MG63 (cell line): ENCODE results near the gene SYCP2. TPM values are rescaled to one million over a fixed set of nuclear protein-coding genes. Genes with fewer than 3 reads are reported as not detected.

Source experiments
- DNase-seq: peaks from one replicate; pipeline ENCODE4 v3.0.0-alpha.2; 2020
- H3K27me3 ChIP-seq: fragments of 250-450 bp; sonication (Bioruptor Pico); 2 replicates; pipeline ENCODE4 v1.5.1; 2020; ENCODE audit warnings: mild to moderate bottlenecking, moderate library complexity
- H3K36me3 ChIP-seq: fragments of 250-450 bp; sonication (Bioruptor Pico); 2 replicates; pipeline ENCODE4 v1.5.1; 2020; ENCODE audit warnings: mild to moderate bottlenecking, moderate library complexity
- H3K4me3 ChIP-seq: fragments of 250-450 bp; sonication (Bioruptor Pico); 2 replicates; pipeline ENCODE4 v1.5.1; 2020; ENCODE audit warnings: mild to moderate bottlenecking, moderate library complexity
- H3K9me3 ChIP-seq: fragments of 250-450 bp; sonication (Bioruptor Pico); 2 replicates; pipeline ENCODE4 v1.5.1; 2020; ENCODE audit warnings: mild to moderate bottlenecking, moderate library complexity
- total RNA-seq: library from RNA; depleted of rRNA; stranded (reverse); fragments of >200 nt; shearing (Covaris generic); gene quantifications from 2 replicates; pipeline ENCODE4 v1.2.3, GENCODE V29; 2014; ENCODE audit warnings: low replicate concordance

SYCP2 gene
- total RNA-seq, 1 experiment from 2014 or later: 0.16 TPM

GRCh38 chr20:59824711-59825562 lies 108.5 kb downstream of the SYCP2 start:
- H3K36me3 ChIP-seq: no peaks in the 10 kb centered on the region
- no peak for DNase-seq
- H3K4me3 ChIP-seq: no peak overlapping the region
- no peaks in the 10 kb centered on the region for H3K27me3 ChIP-seq
- H3K9me3 ChIP-seq: no peaks in the 10 kb centered on the region

- no peak for DNase-seq
- H3K36me3 ChIP-seq: no peaks in the 10 kb centered on the region
- H3K27me3 ChIP-seq: no peaks in the 10 kb centered on the region
- H3K4me3 ChIP-seq: no peak overlapping the region
- H3K9me3 ChIP-seq: no peaks in the 10 kb centered on the region
These were observed 109.8 kb downstream of the SYCP2 start for GRCh38 chr20:59823491-59824259.

DNA sequence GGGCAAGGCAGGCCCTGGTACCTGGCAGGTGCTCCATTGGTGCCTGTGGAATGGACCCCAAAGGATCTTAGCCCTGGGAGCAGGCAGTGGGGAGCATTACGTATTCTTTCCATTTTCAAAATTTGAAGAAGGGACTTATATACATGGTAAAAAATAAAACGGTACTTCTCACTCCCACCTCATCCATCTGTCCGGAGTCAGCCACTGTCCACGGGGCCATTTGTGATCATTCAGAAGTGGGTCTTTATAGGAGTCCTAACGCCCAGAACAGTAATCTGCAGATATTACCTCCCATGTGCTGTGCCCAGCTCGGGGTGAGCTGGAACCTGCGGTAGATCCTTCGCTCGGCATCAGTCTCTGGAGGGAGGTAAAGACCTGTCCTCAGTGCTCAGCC lies 110.4 kb downstream of the SYCP2 start:
- no peak for DNase-seq
- Histone ChIP-seq H3K36me3 (no peaks in the 10 kb centered on the region), H3K27me3 (no peaks in the 10 kb centered on the region)

GRCh38 chr20:59822291-59823029 lies 111.0 kb downstream of the SYCP2 start:
- DNase-seq: no peak
- H3K4me3 ChIP-seq: no peak overlapping the region
- no peaks in the 10 kb centered on the region for H3K27me3 ChIP-seq
- no peaks in the 10 kb centered on the region for H3K9me3 ChIP-seq
- H3K36me3 ChIP-seq: no peaks in the 10 kb centered on the region

More for the DNA sequence above, 110.4 kb downstream of the SYCP2 start:
- Histone ChIP-seq H3K4me3 (no peak overlapping the region), H3K9me3 (no peaks in the 10 kb centered on the region)

GRCh38 chr20:59821788-59822187 lies 111.6 kb downstream of the SYCP2 start:
- H3K4me3 ChIP-seq: no peak overlapping the region
- no peaks in the 10 kb centered on the region for H3K9me3 ChIP-seq
- no peak for DNase-seq
- H3K27me3 ChIP-seq: no peaks in the 10 kb centered on the region
- H3K36me3 ChIP-seq: no peaks in the 10 kb centered on the region

DNA sequence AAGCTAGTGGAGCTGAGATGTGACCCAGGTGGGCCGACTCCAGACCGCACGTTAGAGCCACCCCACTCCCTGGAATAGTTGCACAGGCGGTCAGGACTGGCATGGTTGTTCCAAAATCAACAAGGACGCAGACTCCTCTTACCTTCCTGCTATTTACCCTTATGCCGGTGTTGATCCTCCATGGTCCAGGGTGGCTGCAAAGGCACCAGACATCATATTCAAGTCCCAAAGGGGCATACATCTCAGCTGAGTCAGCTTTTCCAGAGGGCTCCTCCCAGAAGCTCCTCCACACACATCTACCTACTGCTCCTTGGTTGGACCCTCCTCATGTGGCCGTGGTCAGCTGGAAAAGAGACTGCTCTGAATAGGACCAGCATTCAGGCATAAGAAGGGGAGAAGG lies 112.2 kb downstream of the SYCP2 start:
- Histone ChIP-seq H3K4me3 (no peak overlapping the region), H3K36me3 (no peaks in the 10 kb centered on the region), H3K27me3 (no peaks in the 10 kb centered on the region), H3K9me3 (no peaks in the 10 kb centered on the region)
- no peak for DNase-seq

DNA sequence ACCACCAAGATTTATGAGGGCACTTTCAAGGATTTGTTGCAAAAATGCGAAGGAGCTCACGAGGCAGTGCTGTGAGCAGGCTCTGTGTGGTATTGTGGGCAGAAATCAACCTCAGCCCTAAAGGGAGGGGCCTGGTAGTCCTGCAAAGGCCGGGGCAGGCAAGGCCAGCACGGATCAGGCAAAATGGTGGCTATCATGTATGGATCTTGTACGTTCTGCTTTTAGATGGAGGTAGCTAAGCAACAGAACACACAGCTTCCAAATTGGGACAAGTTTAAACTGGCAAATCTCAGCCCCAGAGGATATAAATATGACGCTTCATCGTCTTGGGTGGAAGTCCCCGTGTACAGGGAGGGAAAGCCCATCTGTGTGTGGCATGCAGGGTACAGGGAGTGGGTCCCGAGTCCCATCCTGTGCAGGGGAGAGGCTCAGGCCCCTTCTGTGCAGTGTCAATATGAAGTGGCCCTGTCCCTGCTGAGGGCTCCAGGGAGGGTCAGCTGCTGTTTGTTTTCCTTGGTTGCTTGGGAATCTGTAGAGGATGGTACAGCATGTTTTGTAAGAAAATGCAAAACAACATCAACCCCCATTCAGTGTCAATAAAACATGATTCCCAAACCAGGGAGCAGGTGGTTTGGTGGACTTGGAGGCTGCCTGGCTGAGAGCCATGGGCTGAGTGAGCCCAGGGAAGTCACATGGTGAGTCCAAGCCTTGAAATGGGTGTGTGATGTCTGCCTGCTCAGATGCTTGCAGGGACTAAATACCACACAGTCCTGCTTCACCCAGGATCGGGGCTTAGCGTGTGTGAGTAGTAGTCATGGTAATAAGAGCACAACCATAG lies 113.0 kb downstream of the SYCP2 start:
- no peaks in the 10 kb centered on the region for H3K9me3 ChIP-seq
- DNase-seq: no peak

DNA sequence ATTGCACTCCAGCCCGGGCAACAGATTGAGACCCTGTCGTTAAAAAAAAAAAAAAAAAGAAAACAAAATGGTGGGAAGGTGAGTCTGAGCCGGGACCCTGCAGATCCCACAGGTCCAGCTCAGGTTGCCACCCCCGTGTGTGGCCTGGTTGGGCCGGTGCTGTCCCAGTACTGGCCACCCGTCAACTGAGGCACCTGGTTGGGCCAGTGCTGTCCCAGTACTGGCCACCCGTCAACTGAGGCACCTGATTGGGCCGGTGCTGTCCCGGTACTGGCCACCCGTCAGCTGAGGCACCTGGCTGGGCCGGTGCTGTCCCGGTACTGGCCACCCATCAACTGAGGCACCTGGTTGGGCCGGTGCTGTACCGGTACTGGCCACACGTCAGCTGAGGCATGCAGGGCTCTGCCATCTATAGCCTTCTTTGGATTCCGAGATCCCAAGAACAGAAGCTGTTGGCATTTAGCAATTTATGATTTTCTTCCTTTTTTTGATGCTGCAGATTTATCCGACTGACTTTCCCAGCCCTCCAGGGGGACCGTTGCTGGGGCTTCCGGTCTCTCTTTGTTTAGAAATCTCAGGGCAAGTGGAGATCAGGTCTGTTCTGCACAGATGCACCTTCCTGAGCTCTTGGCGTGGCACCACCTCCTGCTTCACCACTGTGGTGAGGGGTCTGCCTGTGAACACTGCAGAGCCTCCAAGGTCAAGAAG lies 113.8 kb downstream of the SYCP2 start:
- no peak for DNase-seq
- Histone ChIP-seq H3K4me3 (no peak overlapping the region), H3K27me3 (no peaks in the 10 kb centered on the region), H3K36me3 (no peaks in the 10 kb centered on the region), H3K9me3 (no peaks in the 10 kb centered on the region)

More for the DNA sequence above, 113.0 kb downstream of the SYCP2 start:
- Histone ChIP-seq H3K36me3 (no peaks in the 10 kb centered on the region), H3K4me3 (no peak overlapping the region), H3K27me3 (no peaks in the 10 kb centered on the region)

DNA sequence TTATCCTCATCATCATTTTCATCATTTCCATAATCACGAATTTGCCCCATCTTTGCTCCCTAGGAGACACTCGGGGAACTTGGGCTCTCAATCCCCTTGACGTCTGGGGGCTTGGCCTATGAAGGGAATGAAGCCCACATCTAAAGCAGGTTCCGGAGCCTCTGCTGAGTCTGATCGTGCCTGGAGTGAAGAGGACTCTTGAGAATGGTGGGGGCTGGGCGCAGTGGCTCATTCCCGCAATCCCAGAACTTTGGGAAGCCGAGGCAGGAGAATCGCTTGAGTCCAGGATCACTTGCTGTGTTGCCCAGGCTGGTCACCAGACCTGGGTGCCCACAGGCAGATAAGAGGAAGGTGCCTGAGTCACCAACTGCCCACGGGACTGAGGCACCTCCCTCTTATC lies 114.5 kb downstream of the SYCP2 start:
- no peak for DNase-seq
- Histone ChIP-seq H3K4me3 (no peak overlapping the region), H3K27me3 (no peaks in the 10 kb centered on the region), H3K36me3 (no peaks in the 10 kb centered on the region), H3K9me3 (no peaks in the 10 kb centered on the region)

DNA sequence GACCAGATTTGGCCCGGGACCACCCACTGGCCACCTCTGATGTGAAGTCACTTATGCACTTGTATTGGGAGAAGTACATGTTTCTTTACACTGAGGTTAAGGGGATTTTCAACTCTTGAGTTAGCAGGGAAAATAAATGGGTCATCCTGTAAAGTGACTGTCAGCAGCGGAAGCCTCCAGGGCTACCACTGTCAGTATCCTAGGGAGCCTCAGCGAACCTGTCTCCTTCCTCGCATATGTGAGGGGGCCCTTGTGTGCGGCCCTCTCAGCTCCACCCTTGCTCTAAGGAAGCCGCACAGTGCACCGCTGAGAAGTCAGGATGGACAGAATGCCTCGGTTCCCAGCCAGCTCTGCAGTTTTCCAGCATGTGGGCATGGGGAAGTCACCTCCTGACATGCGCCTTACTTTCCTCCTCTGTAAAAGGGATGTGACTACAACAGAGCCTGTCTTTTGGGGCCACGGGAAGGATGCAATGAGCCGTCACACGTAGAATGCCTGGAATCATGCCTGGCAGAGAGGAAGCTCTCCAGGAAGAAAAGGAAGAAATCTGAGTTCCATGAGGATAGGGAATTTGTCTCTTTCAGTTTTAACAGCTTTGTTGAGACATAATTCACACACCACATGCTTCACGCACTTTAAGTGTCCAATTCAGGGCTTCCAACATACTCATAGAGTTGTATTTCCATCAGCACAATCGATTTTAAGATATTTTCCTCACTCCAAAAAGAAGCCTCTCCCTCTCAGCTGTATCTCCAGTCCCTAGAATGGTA lies 115.4 kb downstream of the SYCP2 start:
- H3K4me3 ChIP-seq: no peak overlapping the region
- DNase-seq: no peak
- no peaks in the 10 kb centered on the region for H3K36me3 ChIP-seq
- H3K27me3 ChIP-seq: no peaks in the 10 kb centered on the region
- no peaks in the 10 kb centered on the region for H3K9me3 ChIP-seq

DNA sequence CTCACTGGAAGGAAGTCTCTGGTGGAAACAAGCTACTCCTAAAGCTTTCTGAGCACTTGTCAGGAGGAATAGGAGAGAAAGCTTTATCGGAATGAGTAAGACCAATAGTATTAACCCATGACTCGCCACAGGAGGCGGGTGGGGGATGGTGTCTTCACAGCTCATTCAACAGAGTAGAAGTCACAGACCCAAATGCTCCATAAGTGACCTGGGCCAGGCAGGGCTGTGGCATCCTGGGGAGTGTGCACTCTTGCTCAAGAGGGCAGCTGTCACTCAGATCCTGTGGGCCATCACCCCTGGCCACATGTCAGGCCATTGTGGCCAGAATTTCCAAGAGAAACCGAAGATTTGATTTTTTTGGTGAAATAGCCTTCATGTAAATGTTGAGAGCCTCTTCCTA lies 116.0 kb downstream of the SYCP2 start:
- Histone ChIP-seq H3K27me3 (no peaks in the 10 kb centered on the region), H3K9me3 (no peaks in the 10 kb centered on the region), H3K4me3 (no peak overlapping the region), H3K36me3 (no peaks in the 10 kb centered on the region)
- no peak for DNase-seq

- H3K9me3 ChIP-seq: no peaks in the 10 kb centered on the region
- no peak for DNase-seq
- no peak overlapping the region for H3K4me3 ChIP-seq
- no peaks in the 10 kb centered on the region for H3K36me3 ChIP-seq
- H3K27me3 ChIP-seq: no peaks in the 10 kb centered on the region
These were observed 117.2 kb downstream of the SYCP2 start for GRCh38 chr20:59816146-59816738.

GRCh38 chr20:59814840-59815340 lies 118.5 kb downstream of the SYCP2 start:
- no peak for DNase-seq
- H3K36me3 ChIP-seq: no peaks in the 10 kb centered on the region
- H3K27me3 ChIP-seq: no peaks in the 10 kb centered on the region
- H3K9me3 ChIP-seq: no peaks in the 10 kb centered on the region
- H3K4me3 ChIP-seq: no peak overlapping the region

DNA sequence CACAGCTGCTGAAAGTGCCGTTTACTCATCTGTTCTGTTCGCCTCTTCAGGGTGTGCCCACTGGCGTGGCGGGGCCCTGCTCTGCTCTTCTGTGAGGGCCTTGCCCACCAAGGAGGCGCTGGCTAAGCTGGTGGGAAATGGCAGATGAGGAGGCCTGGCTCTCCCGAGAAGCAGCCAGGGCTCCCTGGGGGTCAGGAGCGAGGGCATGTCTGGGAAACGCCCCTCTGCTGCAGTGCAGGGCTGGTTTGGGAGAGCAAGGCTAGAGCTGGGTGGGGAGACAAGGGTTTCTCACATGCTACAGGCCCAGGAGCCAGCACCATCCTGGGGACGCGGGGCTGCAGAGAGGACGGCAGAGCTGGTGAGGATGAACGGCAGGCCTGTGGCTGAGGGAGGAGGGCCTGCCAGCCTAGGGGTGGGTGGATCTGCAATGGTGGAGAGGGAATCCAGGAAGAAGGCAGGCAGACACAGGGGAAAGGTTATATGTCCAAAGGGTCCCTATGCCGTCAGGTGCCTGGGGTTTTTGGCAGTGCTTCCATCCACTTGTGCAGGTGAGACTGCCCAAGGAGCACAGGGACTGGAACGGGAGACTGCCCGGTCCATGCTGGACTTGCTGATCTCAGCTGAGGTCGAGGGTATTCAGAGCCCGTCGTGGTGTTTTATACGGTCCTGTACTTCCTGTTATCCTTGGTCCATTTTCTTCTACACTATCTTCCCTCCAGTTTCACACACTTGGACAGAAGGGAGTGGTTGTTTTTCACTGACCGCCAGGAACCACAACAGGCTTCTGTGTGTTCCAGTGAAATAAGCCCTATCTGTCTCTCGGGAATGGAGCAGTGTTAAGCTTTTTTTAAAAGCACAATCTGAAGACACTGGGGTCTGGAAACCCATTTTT lies 119.2 kb downstream of the SYCP2 start:
- no peaks in the 10 kb centered on the region for H3K36me3 ChIP-seq
- DNase-seq: no peak
- no peak overlapping the region for H3K4me3 ChIP-seq
- H3K27me3 ChIP-seq: no peaks in the 10 kb centered on the region
- H3K9me3 ChIP-seq: no peaks in the 10 kb centered on the region
